IMR-90 (cell line): ENCODE measurements around the gene FAM78A. TPM values are rescaled to one million over a fixed set of nuclear protein-coding genes. Genes with fewer than 3 reads are reported as not detected.

ENCODE experiments used
- ATAC-seq: fragments of 200-7000 bp; cut with Tn5 transposase; 2 replicates; pipeline ENCODE4 v1.9.1; 2020; ENCODE audit warnings: low read depth, mild to moderate bottlenecking, moderate library complexity
- Bru-seq: library from RNA; stranded (reverse); fragments of 400-500 nt; gene quantifications from one replicate; lab custom pipeline; 2021; lab: Mats Ljungman, UMichigan
- BruChase-seq, 2 experiments: library from RNA; stranded (reverse); fragments of 400-500 nt; gene quantifications; one replicate each; lab custom pipeline; 2021; lab: Mats Ljungman, UMichigan
- BruUV-seq: library from RNA; stranded (reverse); fragments of 400-500 nt; replicated peaks from 2 replicates; lab custom pipeline; 2021; lab: Mats Ljungman, UMichigan
- CTCF ChIA-PET: fragments of 300-600 bp; formaldehyde crosslinking; extraction: SDS; loops from one replicate; lab custom pipeline; 2021; ENCODE audit warnings: antibody characterized with exemption; lab: Yijun Ruan, JAX
- POLR2A ChIA-PET: fragments of 300-600 bp; sonication (Branson Sonifier 250); formaldehyde crosslinking; loops from one replicate; lab custom pipeline; 2022; ENCODE audit warnings: antibody characterized with exemption; ENCODE audit not compliant: unreplicated experiment; lab: Charles Lee
- DNase-seq: peaks from one replicate; pipeline ENCODE4 v3.0.0; 2013
- H2AFZ ChIP-seq: replicated peaks from 2 replicates; pipeline ENCODE3; 2013; ENCODE audit warnings: low read length, mild to moderate bottlenecking; ENCODE audit not compliant: poor library complexity
- H2AK5ac ChIP-seq: 2 replicates; pipeline ENCODE4 v1.6.1; 2013; ENCODE audit warnings: low read depth, low read length, inconsistent platforms
- H2AK9ac ChIP-seq: replicated peaks from 2 replicates; pipeline ENCODE3; 2013; ENCODE audit warnings: mild to moderate bottlenecking, low read depth, low read length, moderate library complexity; ENCODE audit not compliant: poor library complexity
- H2BK120ac ChIP-seq: 2 replicates; pipeline ENCODE4 v1.6.1; 2013; ENCODE audit warnings: low read depth, low read length, inconsistent platforms
- H2BK15ac ChIP-seq: 3 replicates; pipeline ENCODE4 v1.6.1; 2013; ENCODE audit warnings: low read depth, low read length, inconsistent platforms
- H2BK20ac ChIP-seq: 2 replicates; pipeline ENCODE4 v1.6.1; 2013; ENCODE audit warnings: low read depth, mild to moderate bottlenecking, inconsistent platforms, low read length, moderate library complexity
- H2BK5ac ChIP-seq: 2 replicates; pipeline ENCODE4 v1.6.1; 2013; ENCODE audit warnings: mild to moderate bottlenecking, low read depth, low read length, inconsistent platforms; ENCODE audit not compliant: poor library complexity, severe bottlenecking
- H3K14ac ChIP-seq: replicated peaks from 2 replicates; pipeline ENCODE4 v1.6.1; 2013; ENCODE audit warnings: low read depth, low read length, inconsistent platforms
- H3K18ac ChIP-seq: 2 replicates; pipeline ENCODE4 v1.6.1; 2013; ENCODE audit warnings: low read depth, low read length, control low read depth
- H3K23ac ChIP-seq: 2 replicates; pipeline ENCODE4 v1.6.1; 2013; ENCODE audit warnings: low read depth, low read length, inconsistent platforms
- H3K27ac ChIP-seq: 2 replicates; pipeline ENCODE4 v1.5.1; 2013; ENCODE audit warnings: mild to moderate bottlenecking, control low read depth, low read length; ENCODE audit not compliant: insufficient read depth
- H3K27me3 ChIP-seq: 2 replicates; pipeline ENCODE4 v1.6.1; 2013; ENCODE audit warnings: low read length; ENCODE audit not compliant: control insufficient read depth, insufficient read depth
- H3K36me3 ChIP-seq: 2 replicates; pipeline ENCODE4 v1.6.1; 2013; ENCODE audit warnings: low read length, mixed read lengths; ENCODE audit not compliant: control insufficient read depth, insufficient read depth
- H3K4ac ChIP-seq: 2 replicates; pipeline ENCODE4 v1.6.1; 2013; ENCODE audit warnings: low read depth, low read length, inconsistent platforms
- H3K4me1 ChIP-seq: 2 replicates; pipeline ENCODE4 v1.6.1; 2013; ENCODE audit warnings: low read length, mixed read lengths; ENCODE audit not compliant: control insufficient read depth, insufficient read depth
- H3K4me2 ChIP-seq: 2 replicates; pipeline ENCODE4 v1.6.1; 2013; ENCODE audit warnings: low read depth, mild to moderate bottlenecking, control low read depth, low read length, moderate library complexity
- H3K4me3 ChIP-seq: 2 replicates; pipeline ENCODE4 v1.5.1; 2013; ENCODE audit warnings: low read depth, mild to moderate bottlenecking, control low read depth, low read length, moderate library complexity; ENCODE audit not compliant: insufficient read depth
- H3K56ac ChIP-seq: 2 replicates; pipeline ENCODE4 v1.6.1; 2013; ENCODE audit warnings: low read length, inconsistent platforms; ENCODE audit not compliant: insufficient read depth; ENCODE audit errors: extremely low read depth
- H3K79me1 ChIP-seq, 2 experiments: 2 replicates each; pipeline ENCODE4 v1.6.1; 2013; ENCODE audit warnings: low read length in 2 of 2, inconsistent platforms in 1 of 2, low read depth in 1 of 2
- H3K9ac ChIP-seq: 2 replicates; pipeline ENCODE4 v1.6.1; 2013; ENCODE audit warnings: low read depth, low read length, control low read depth
- H3K9me1 ChIP-seq: 2 replicates; pipeline ENCODE4 v1.6.1; 2013; ENCODE audit warnings: low read length, inconsistent platforms; ENCODE audit not compliant: insufficient read depth
- H3K9me3 ChIP-seq: 2 replicates; pipeline ENCODE4 v1.6.1; 2013; ENCODE audit warnings: low read length; ENCODE audit not compliant: control insufficient read depth, insufficient read depth
- H4K20me1 ChIP-seq: 2 replicates; pipeline ENCODE4 v1.6.1; 2013; ENCODE audit warnings: low read length, inconsistent platforms; ENCODE audit not compliant: insufficient read depth
- H4K5ac ChIP-seq: 2 replicates; pipeline ENCODE4 v1.6.1; 2013; ENCODE audit warnings: mild to moderate bottlenecking, low read depth, low read length, control low read depth
- H4K8ac ChIP-seq, 2 experiments: 2 replicates each; pipeline ENCODE4 v1.6.1; 2013; ENCODE audit warnings: low read depth in 2 of 2, low read length in 2 of 2, control low read depth in 1 of 2, inconsistent platforms in 1 of 2
- H4K91ac ChIP-seq: 2 replicates; pipeline ENCODE4 v1.6.1; 2013; ENCODE audit warnings: low read depth, low read length, inconsistent platforms; ENCODE audit not compliant: insufficient read depth
- ELK1 ChIP-seq: fragments of 150-350 bp; IDR thresholded peaks from 2 replicates; pipeline ENCODE4 v1.6.1; 2016; ENCODE audit warnings: low read depth, mild to moderate bottlenecking, low read length, moderate library complexity, borderline replicate concordance
- MAFK ChIP-seq: IDR thresholded peaks from 2 replicates; pipeline ENCODE4 v1.6.1; 2012; ENCODE audit warnings: low read depth, low read length, improper control_type of control experiment
- MAZ ChIP-seq: IDR thresholded peaks from 2 replicates; pipeline ENCODE4 v1.6.1; 2012; ENCODE audit warnings: low read depth, mild to moderate bottlenecking, low read length, improper control_type of control experiment, moderate library complexity, borderline replicate concordance
- NFE2L2 ChIP-seq: fragments of 150-350 bp; IDR thresholded peaks from 2 replicates; pipeline ENCODE4 v1.6.1; 2016; ENCODE audit warnings: low read depth, mild to moderate bottlenecking, low read length
- POLR2A ChIP-seq: IDR thresholded peaks from 2 replicates; pipeline ENCODE4 v1.6.1; 2012; ENCODE audit warnings: mild to moderate bottlenecking, low read depth, low read length
- RFX5 ChIP-seq: IDR thresholded peaks from 2 replicates; pipeline ENCODE4 v1.8.0; 2012; ENCODE audit warnings: low read depth, mild to moderate bottlenecking, low read length, moderate library complexity
- WGBS, 2 experiments: methylation state at CpG; one replicate each; pipeline versions ENCODE4 v1.1.5 to v1.1.7; 2013; ENCODE audit warnings: missing lambda C conversion rate in 2 of 2; ENCODE audit not compliant: insufficient read length in 1 of 2; ENCODE audit errors: extremely low coverage in 2 of 2; 5-methylcytosine and 5-hydroxymethylcytosine counted together
- dilution Hi-C: fragments of 300-500 bp; cut with HindIII; formaldehyde crosslinking; loops from one replicate; pipeline ENCODE4 v1.14.3; 2018; ENCODE audit warnings: low sequenced_read_pairs; ENCODE audit not compliant: unreplicated experiment
- in situ Hi-C: fragments of 300-500 bp; cut with MboI; formaldehyde crosslinking; loops from 3 replicates; pipeline ENCODE4 v1.14.3; 2019; ENCODE audit warnings: low sequenced_read_pairs, inconsistent platforms, mixed read lengths
- intact Hi-C: fragments of 100-400 bp; cut with micrococcal nuclease; formaldehyde crosslinking; loops from 2 replicates; pipeline ENCODE4 v1.10.0; 2022
- long read RNA-seq: library from polyadenylated mRNA; unstranded; transcript quantifications from one replicate; pipeline ENCODE4 v2.0.0, GENCODE V29; 2021; ENCODE audit not compliant: unreplicated experiment
- polyA plus RNA-seq, 3 experiments: library from polyadenylated mRNA; depleted of rRNA; stranded (reverse); fragments of >200 nt; gene quantifications; 2 replicates each; pipeline ENCODE4 v1.2.3, GENCODE V29; 2012; ENCODE audit warnings: low replicate concordance in 1 of 3
- total RNA-seq: library from RNA; depleted of rRNA; stranded (reverse); fragments of >200 nt; gene quantifications from 2 replicates; pipeline ENCODE4 v1.2.3, GENCODE V29; 2012; rRNA removed

Gene FAM78A
- total RNA-seq (under 0.01 and 0.18 TPM in 2 replicates), polyA plus RNA-seq (2012; rRNA removed) (0.27 and 0.56 TPM in 2 replicates), Bru-seq, nascent RNA (percentile 19 among the genes with signal in this experiment), BruChase-seq, experiment 1, labeled RNA remaining after a 6-hour chase (percentile 31 among the genes with signal in this experiment), BruChase-seq, experiment 2, labeled RNA remaining after a 2-hour chase (percentile 25 among the genes with signal in this experiment)
- polyA plus RNA-seq (2012; cell fraction: cytosol; rRNA removed), result 0.12 and 0.41 TPM in 2 replicates
- 0.32 and 0.71 TPM in 2 replicates for polyA plus RNA-seq (2012; cell fraction: nucleus; rRNA removed; ENCODE audit: low replicate concordance)
- long read RNA-seq, result 0 reads

GRCh38 chr9:131276094-131276888 is at the start of gene FAM78A:
TSS of gene FAM78A (minus strand) at chr9:131276510. CDS start at chr9:131276179, 331 bp downstream.
- TF ChIP-seq POLR2A (no peak), MAZ (no peak), RFX5 (no peak), ELK1 (no peak), NFE2L2 (no peak), MAFK (no peak)
- ChIA-PET CTCF (no interaction called here), POLR2A (no interaction called here)
- Histone ChIP-seq H3K18ac (no peak within 1 kb of the TSS), H3K9me1 (no peaks in the 10 kb centered on the region), H3K27ac (no peak within 1 kb of the TSS), H2AK9ac (no peak within 1 kb of the TSS), H2AFZ (peak within 1 kb of the TSS; percentile 79), H2BK20ac (no peak within 1 kb of the TSS), H3K4ac (no peak within 1 kb of the TSS), H3K4me1 (no peaks in the 10 kb centered on the region), H4K91ac (no peak within 1 kb of the TSS), H2BK5ac (no peak within 1 kb of the TSS), H4K8ac (no peak within 1 kb of the TSS), H3K14ac (no peak within 1 kb of the TSS), H3K4me2 (peak within 1 kb of the TSS; percentile 27), H4K20me1 (no peaks in the 10 kb centered on the region), H3K79me1 (no peaks in the 10 kb centered on the region), H4K5ac (no peak within 1 kb of the TSS), H3K4me3 (peak within 1 kb of the TSS; percentile 66), H3K36me3 (no peaks in the 10 kb centered on the region), H3K23ac (no peak within 1 kb of the TSS), H3K56ac (no peak within 1 kb of the TSS), H3K9me3 (no peaks in the 10 kb centered on the region), H3K27me3 (peaks cover 51% of the 10 kb centered on the region), H2BK15ac (no peak within 1 kb of the TSS), H2AK5ac (no peak within 1 kb of the TSS), H3K9ac (no peak within 1 kb of the TSS), H2BK120ac (no peak within 1 kb of the TSS)
- DNase-seq, result no peak
- ATAC-seq, result no peak; the same call in 1 of the 2 replicates
- WGBS, 2 experiments, result 10% methylated on average over 19 of the region's 76 CpGs; no CpG with 5 or more reads in 1 of the 2 experiments
- dilution Hi-C loops, result no loop called here
- in situ Hi-C loops, result no loop called here
- intact Hi-C loops, result loop anchor here (2.0 kb wide), 1 partner anchor 73 kb away; no protein-coding TSS in a partner anchor
- BruUV-seq, result no TSS peak
